IPS-20b (cell line): ENCODE measurements around the gene SEMA3C.

ENCODE experiments used
- H3K27ac ChIP-seq: one replicate; pipeline ENCODE4 v1.5.1; 2013; ENCODE audit warnings: low read length
- H3K27me3 ChIP-seq: 2 replicates; pipeline ENCODE4 v1.6.1; 2013; ENCODE audit warnings: mild to moderate bottlenecking, low read length, inconsistent platforms; ENCODE audit not compliant: insufficient read depth
- H3K36me3 ChIP-seq: 2 replicates; pipeline ENCODE4 v1.6.1; 2013; ENCODE audit warnings: low read depth, mild to moderate bottlenecking, inconsistent platforms, low read length, moderate library complexity; ENCODE audit not compliant: insufficient read depth
- H3K4me1 ChIP-seq: 2 replicates; pipeline ENCODE4 v1.6.1; 2013; ENCODE audit warnings: mild to moderate bottlenecking, control low read depth, inconsistent platforms, low read length, moderate library complexity; ENCODE audit not compliant: insufficient read depth
- H3K4me3 ChIP-seq: 2 replicates; pipeline ENCODE4 v1.5.1; 2013; ENCODE audit warnings: mild to moderate bottlenecking, low read length, inconsistent platforms
- H3K9ac ChIP-seq: 2 replicates; pipeline ENCODE4 v1.6.1; 2013; ENCODE audit warnings: low read depth, mild to moderate bottlenecking, inconsistent platforms, low read length, moderate library complexity
- H3K9me3 ChIP-seq: 2 replicates; pipeline ENCODE4 v1.6.1; 2013; ENCODE audit warnings: mild to moderate bottlenecking, low read depth, low read length, inconsistent platforms; ENCODE audit not compliant: insufficient read depth

Gene SEMA3C

GRCh38 chr7:80918909-80919721 lies at the start of gene SEMA3C:
Gene SEMA3C, minus strand, starts transcription at chr7:80919051. Its CDS starts 2,270 bp downstream, at chr7:80916781.
- H3K9me3 ChIP-seq: no peaks in the 10 kb centered on the region
- H3K4me1 ChIP-seq: peaks cover 5% of the 10 kb centered on the region
- H3K27me3 ChIP-seq: peaks cover 28% of the 10 kb centered on the region
- peak within 1 kb of the TSS; percentile 66; the same call in 1 of the 2 replicates for H3K9ac ChIP-seq
- H3K27ac ChIP-seq: no peak within 1 kb of the TSS
- no peaks in the 10 kb centered on the region for H3K36me3 ChIP-seq
- peak within 1 kb of the TSS; percentile 87 for H3K4me3 ChIP-seq

- Histone ChIP-seq H3K36me3 (no peaks in the 10 kb centered on the region), H3K9ac (no peak overlapping the region), H3K27me3 (no peaks in the 10 kb centered on the region), H3K4me3 (no peak overlapping the region), H3K27ac (no peak overlapping the region), H3K9me3 (no peaks in the 10 kb centered on the region), H3K4me1 (no peaks in the 10 kb centered on the region)
Measured at GRCh38 chr7:80968606-80969005, 49.8 kb upstream of the SEMA3C start.

GRCh38 chr7:80967917-80968297 lies 49.1 kb upstream of the SEMA3C start:
- Histone ChIP-seq H3K27ac (no peak overlapping the region), H3K4me3 (no peak overlapping the region), H3K9ac (no peak overlapping the region)

GRCh38 chr7:80967071-80967916 lies 48.4 kb upstream of the SEMA3C start:
- Histone ChIP-seq H3K9me3 (no peaks in the 10 kb centered on the region), H3K27ac (no peak overlapping the region), H3K4me3 (no peak overlapping the region), H3K27me3 (no peaks in the 10 kb centered on the region), H3K36me3 (no peaks in the 10 kb centered on the region), H3K9ac (no peak overlapping the region), H3K4me1 (no peaks in the 10 kb centered on the region)

More at GRCh38 chr7:80967917-80968297, 49.1 kb upstream of the SEMA3C start:
- H3K36me3 ChIP-seq: no peaks in the 10 kb centered on the region
- H3K9me3 ChIP-seq: no peaks in the 10 kb centered on the region
- no peaks in the 10 kb centered on the region for H3K27me3 ChIP-seq
- no peaks in the 10 kb centered on the region for H3K4me1 ChIP-seq

GRCh38 chr7:80960244-80960795 lies 41.5 kb upstream of the SEMA3C start:
- H3K9me3 ChIP-seq: no peaks in the 10 kb centered on the region
- no peak overlapping the region for H3K27ac ChIP-seq
- no peak overlapping the region for H3K4me3 ChIP-seq
- no peaks in the 10 kb centered on the region for H3K27me3 ChIP-seq
- no peaks in the 10 kb centered on the region; the same call in 1 of the 2 replicates for H3K4me1 ChIP-seq
- no peak overlapping the region for H3K9ac ChIP-seq
- no peaks in the 10 kb centered on the region for H3K36me3 ChIP-seq

- no peak overlapping the region for H3K4me3 ChIP-seq
- no peaks in the 10 kb centered on the region for H3K27me3 ChIP-seq
- H3K27ac ChIP-seq: no peak overlapping the region
- H3K36me3 ChIP-seq: no peaks in the 10 kb centered on the region
- H3K9me3 ChIP-seq: no peaks in the 10 kb centered on the region
- no peak overlapping the region for H3K9ac ChIP-seq
- no peaks in the 10 kb centered on the region; the same call in 1 of the 2 replicates for H3K4me1 ChIP-seq
Measured at GRCh38 chr7:80957226-80957777, 38.5 kb upstream of the SEMA3C start.

GRCh38 chr7:80954191-80954590 lies 35.3 kb upstream of the SEMA3C start:
- no peak overlapping the region for H3K9ac ChIP-seq
- no peaks in the 10 kb centered on the region for H3K9me3 ChIP-seq
- no peaks in the 10 kb centered on the region; the same call in 1 of the 2 replicates for H3K4me1 ChIP-seq
- no peak overlapping the region for H3K4me3 ChIP-seq
- no peaks in the 10 kb centered on the region for H3K27me3 ChIP-seq
- no peaks in the 10 kb centered on the region for H3K36me3 ChIP-seq
- H3K27ac ChIP-seq: no peak overlapping the region

- Histone ChIP-seq H3K27me3 (no peaks in the 10 kb centered on the region), H3K9me3 (no peaks in the 10 kb centered on the region), H3K27ac (no peak overlapping the region), H3K36me3 (no peaks in the 10 kb centered on the region), H3K9ac (no peak overlapping the region), H3K4me1 (no peaks in the 10 kb centered on the region), H3K4me3 (no peak overlapping the region)
Measured at GRCh38 chr7:80950550-80950967, 31.7 kb upstream of the SEMA3C start.

- no peak overlapping the region for H3K9ac ChIP-seq
- no peaks in the 10 kb centered on the region for H3K27me3 ChIP-seq
- H3K36me3 ChIP-seq: no peaks in the 10 kb centered on the region
- H3K9me3 ChIP-seq: no peaks in the 10 kb centered on the region
- H3K27ac ChIP-seq: no peak overlapping the region
- no peaks in the 10 kb centered on the region for H3K4me1 ChIP-seq
- H3K4me3 ChIP-seq: no peak overlapping the region
Measured at GRCh38 chr7:80949449-80949848, 30.6 kb upstream of the SEMA3C start.

- no peaks in the 10 kb centered on the region for H3K4me1 ChIP-seq
- H3K27me3 ChIP-seq: no peaks in the 10 kb centered on the region
- no peaks in the 10 kb centered on the region for H3K9me3 ChIP-seq
- H3K27ac ChIP-seq: no peak overlapping the region
- no peak overlapping the region for H3K4me3 ChIP-seq
- H3K36me3 ChIP-seq: no peaks in the 10 kb centered on the region
- no peak overlapping the region for H3K9ac ChIP-seq
Measured at GRCh38 chr7:80946858-80947257, 28.0 kb upstream of the SEMA3C start.

GRCh38 chr7:80945976-80946375 lies 27.1 kb upstream of the SEMA3C start:
- Histone ChIP-seq H3K27me3 (no peaks in the 10 kb centered on the region), H3K4me1 (no peaks in the 10 kb centered on the region), H3K9ac (no peak overlapping the region), H3K36me3 (no peaks in the 10 kb centered on the region), H3K27ac (no peak overlapping the region), H3K4me3 (no peak overlapping the region), H3K9me3 (no peaks in the 10 kb centered on the region)
